A204.1 (cell line): ENCODE measurements around the gene MXD3.

Experiments
- FAIRE-seq: peaks from 2 replicates; lab custom pipeline; 2012; peaks lifted over from hg19 to GRCh38; lab: Jason Lieb, UNC

Gene MXD3

DNA sequence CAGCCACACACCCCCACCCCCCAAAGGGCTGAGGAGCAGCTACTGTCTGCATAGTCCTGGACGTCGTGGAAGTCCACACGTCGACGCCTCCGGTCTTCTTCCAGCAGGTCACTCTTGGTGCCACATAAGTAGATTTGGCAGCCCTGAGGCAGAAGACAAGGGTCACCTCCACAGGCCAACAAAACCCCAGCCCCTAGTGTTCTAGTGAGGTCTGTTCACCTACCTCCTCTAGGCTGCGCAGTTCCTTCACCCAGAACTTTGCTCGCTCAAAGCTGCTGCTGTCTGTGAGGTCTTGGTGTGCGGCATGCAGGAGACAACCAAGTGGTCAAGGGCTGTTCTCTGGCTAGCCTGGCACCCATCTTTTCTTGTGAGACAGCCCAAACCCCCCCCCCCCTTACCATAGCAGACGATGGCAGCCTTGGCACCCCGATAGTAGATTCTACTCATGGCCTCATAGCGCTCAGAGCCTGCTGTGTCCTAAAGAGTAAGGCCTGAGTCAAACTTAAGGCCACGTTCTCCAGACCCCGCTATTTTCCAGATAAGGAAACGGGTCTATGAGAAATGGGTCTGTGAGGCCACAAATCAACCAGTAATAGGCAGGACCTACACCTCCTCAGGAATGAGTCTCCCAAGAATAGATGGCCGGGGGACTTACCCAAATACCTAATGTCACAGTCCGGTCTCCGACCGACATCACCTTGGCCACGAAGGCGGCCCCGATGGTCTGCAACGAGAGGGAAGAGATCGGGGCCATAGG, 9.2 kb downstream of the MXD3 start:
- FAIRE-seq = no peak

DNA sequence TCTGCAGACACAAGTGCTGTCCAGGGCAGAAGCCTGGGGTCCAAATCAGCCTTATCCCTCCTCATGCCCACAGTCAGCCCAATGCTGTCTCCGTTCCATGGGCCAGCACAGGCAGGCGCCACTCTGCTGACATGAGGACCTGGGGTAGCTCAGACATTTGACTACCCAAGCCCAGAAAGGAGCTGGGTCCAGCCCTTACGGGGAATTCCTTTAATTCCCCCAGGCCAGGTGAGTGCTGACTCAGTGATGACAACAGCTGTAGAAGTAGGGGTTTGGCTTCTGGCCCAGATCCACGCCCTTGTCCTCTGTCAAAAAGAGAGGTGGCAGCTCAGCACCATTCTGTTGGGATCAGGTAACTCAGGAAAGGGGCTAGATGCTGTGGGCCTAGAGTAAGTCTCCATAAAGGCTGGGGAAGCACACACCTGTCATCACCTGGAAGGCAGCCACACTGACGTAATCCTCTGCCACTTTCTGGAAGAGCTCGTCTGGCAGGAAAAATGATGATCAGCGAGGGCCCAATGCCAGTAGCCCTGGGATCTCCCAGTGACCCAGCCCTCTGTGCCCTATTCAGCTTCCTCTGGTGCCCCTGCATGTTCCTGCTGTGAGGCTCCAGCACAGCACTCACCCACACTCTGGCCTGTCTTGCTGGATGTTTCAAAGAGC, 10.1 kb downstream of the MXD3 start:
- FAIRE-seq = no peak

- no peak for FAIRE-seq
Observed at GRCh38 chr5:177300951-177301350, 10.7 kb downstream of the MXD3 start.

DNA sequence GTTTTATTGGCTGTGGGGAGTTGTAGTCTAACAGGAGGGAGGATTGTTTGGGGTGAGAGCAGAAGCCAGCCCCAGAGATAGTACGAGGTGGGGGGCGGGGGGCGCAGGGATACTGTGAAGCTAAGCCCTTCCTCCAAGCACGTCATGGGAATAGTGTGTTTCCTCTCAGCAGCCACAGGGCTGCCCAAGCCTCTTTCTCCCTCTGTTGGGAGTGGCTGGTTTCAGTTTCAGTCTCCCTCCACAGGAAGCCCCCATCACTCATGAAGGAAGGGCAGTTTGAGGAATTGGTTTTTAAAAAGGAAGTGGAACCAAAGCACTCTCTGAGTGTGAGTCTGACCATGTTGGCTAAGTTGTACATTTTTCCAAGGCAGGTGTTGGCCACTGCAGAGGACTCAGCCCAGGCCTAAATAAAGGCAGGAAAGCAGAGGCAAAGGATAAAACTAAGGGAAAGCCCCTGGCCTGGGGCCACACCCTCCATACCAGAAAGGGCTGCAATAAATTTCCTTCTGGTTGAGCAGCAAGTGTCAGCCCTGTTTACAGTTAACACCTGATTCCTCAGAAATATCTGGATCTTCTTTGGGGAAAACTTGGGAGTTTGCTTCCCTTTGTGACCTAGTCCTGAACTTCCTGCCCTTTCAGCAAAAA, 11.3 kb downstream of the MXD3 start:
- no peak for FAIRE-seq

- no peak for FAIRE-seq
Observed at GRCh38 chr5:177299697-177300096, 12.0 kb downstream of the MXD3 start.

DNA sequence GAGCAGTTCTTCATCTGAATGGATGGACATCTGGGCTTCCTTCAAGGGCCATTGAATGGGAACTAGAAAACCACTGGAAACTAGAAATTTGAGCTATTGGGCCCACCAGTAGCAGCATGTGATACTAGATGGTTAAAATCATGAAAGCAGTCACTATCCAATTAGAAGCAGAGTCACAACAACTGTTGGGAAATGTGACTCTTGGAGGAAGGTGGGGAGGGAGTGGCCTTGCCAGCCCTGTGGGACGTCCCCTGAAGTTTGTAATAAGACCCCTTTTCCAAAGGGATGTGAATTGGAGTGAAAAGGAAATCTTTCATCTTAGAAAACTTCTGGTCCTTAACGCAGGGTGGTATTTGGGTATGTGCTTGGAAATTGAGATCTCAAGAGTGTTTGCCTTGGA, 13.8 kb downstream of the MXD3 start:
- no peak for FAIRE-seq

- FAIRE-seq = no peak
Observed at GRCh38 chr5:177296581-177296980, 15.1 kb downstream of the MXD3 start.

DNA sequence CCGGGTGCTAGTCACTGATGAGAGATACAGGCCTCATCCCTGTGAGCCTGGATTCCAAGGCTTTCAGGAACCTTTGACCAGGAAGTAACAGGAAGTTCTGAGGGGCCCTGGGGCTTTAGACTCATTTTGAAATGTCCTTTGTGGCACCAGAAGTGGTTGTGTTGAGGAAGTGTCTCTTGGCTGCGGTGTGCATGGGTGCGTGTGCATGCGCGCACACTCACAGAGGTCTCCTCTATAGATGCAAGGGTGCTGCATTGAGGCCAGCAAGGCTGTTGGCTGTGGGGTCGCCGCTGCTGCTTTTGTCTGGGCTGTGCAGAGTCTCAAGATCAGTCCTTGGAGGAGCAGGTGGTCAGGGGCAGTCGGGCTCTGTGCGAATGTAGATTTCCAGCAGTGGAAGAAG, 15.8 kb downstream of the MXD3 start:
- FAIRE-seq = no peak

GRCh38 chr5:177294632-177295031, 17.1 kb downstream of the MXD3 start:
- FAIRE-seq = no peak

DNA sequence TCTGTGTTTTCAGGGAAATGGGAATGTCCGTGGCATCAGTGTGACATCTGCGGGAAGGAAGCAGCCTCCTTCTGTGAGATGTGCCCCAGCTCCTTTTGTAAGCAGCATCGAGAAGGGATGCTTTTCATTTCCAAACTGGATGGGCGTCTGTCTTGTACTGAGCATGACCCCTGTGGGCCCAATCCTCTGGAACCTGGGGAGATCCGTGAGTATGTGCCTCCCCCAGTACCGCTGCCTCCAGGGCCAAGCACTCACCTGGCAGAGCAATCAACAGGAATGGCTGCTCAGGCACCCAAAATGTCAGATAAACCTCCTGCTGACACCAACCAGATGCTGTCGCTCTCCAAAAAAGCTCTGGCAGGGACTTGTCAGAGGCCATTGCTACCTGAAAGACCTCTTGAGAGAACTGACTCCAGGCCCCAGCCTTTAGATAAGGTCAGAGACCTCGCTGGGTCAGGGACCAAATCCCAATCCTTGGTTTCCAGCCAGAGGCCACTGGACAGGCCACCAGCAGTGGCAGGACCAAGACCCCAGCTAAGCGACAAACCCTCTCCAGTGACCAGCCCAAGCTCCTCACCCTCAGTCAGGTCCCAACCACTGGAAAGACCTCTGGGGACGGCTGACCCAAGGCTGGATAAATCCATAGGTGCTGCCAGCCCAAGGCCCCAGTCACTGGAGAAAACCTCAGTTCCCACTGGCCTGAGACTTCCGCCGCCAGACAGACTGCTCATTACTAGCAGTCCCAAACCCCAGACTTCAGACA, 17.7 kb downstream of the MXD3 start:
- FAIRE-seq = no peak

GRCh38 chr5:177291735-177292134, 20.0 kb downstream of the MXD3 start:
- FAIRE-seq = no peak

- no peak for FAIRE-seq
Observed at GRCh38 chr5:177290816-177291596, 20.7 kb downstream of the MXD3 start.

DNA sequence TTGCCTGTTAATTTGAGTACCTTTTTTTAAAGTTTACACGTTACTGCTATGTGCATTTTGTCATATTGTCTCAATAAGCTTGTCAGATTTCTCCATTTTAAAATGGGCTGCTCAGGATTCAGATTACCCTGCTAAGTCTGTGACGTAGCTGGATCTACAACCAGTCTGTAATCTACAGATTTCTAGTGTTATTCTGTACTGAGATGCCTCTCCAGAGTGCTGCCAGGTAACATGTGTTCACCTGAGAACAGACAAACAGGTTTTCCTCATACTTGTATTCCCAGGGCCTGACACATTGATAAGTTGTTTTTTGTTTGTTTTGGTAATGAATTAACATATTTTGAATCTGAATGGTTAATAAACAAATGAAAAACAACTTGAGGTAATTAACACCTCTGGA, 23.5 kb downstream of the MXD3 start:
- FAIRE-seq = no peak

GRCh38 chr5:177276886-177277285, 34.8 kb downstream of the MXD3 start:
- FAIRE-seq = no peak

DNA sequence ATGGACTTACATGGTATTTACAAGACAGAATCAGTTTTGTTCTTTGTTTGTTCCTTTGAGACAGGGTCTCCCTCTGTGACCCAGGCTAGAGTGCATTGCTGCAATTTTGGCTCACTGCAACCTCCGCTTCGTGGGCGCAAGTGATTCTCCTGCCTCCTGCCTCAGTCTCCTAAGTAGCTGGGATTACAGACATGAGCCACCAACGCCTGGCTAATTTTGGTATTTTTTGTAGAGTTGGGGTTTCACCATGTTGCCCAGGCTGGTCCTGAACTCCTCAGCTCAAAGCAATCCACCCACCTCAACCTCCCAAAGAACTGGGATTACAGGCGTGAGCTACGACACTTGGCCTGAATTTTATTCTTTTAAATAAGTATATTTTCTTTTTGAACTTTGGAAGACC, 35.8 kb downstream of the MXD3 start:
- FAIRE-seq = no peak

- no peak for FAIRE-seq
Observed at GRCh38 chr5:177271113-177271512, 40.6 kb downstream of the MXD3 start.

- no peak for FAIRE-seq
Observed at GRCh38 chr5:177270653-177271052, 41.0 kb downstream of the MXD3 start.

GRCh38 chr5:177269976-177270375, 41.7 kb downstream of the MXD3 start:
- no peak for FAIRE-seq

GRCh38 chr5:177269232-177269895, 42.3 kb downstream of the MXD3 start:
- FAIRE-seq = no peak

GRCh38 chr5:177265395-177265794, 46.3 kb downstream of the MXD3 start:
- no peak for FAIRE-seq

DNA sequence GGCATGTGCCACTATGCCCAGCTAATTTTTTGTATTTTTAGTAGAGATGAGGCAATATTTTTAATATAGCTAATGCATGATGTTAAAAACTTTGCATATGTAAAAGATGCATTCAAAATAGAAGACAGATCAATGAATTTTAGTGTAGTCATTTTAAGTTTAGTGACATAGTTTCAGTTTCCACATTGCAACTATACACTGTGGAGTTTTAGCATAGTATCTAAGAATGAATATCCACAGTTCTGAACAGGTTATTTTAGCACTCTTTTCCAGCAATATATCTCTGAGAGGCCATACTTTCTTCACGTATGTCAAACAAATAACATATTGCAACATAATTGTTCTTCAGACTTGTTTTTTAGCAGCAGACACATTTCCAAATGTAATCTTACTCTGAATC, 47.5 kb downstream of the MXD3 start:
- FAIRE-seq = no peak

GRCh38 chr5:177261510-177261909, 50.2 kb downstream of the MXD3 start:
- FAIRE-seq = no peak
